Heart left ventricle (tissue), 16 donors: ENCODE measurements around the gene LPCAT1. TPM values are rescaled to one million over a fixed set of nuclear protein-coding genes. Genes with fewer than 3 reads are reported as not detected.

Experiments
- ATAC-seq, 4 donors: fragments of 200-7000 bp; cut with Tn5 transposase; one replicate each; pipeline ENCODE4 v1.9.1; 2020 to 2022; ENCODE audit warnings: moderate library complexity in 4 of 4, mild to moderate bottlenecking in 3 of 4, moderate number of reproducible peaks in 1 of 4
- DNase-seq, 5 donors: peaks; one replicate each; pipeline ENCODE4 v3.0.0-alpha.2; 2020
- H3K27ac ChIP-seq, 12 donors: fragments of 200-600 bp; sonication (generic) in 4 of 12; one replicate each; pipeline versions ENCODE4 v1.5.0 to v1.8.0; 2016 to 2022; ENCODE audit warnings: mild to moderate bottlenecking in 2 of 12
- H3K27me3 ChIP-seq, 9 donors: fragments of 200-600 bp; sonication (generic) in 2 of 9; one replicate each; pipeline versions ENCODE4 v1.5.1 to v1.8.0; 2016 to 2022; ENCODE audit warnings: mild to moderate bottlenecking in 3 of 9
- H3K36me3 ChIP-seq, 9 donors: fragments of 200-600 bp; sonication (generic) in 2 of 9; one replicate each; pipeline versions ENCODE4 v1.5.0 to v1.8.0; 2018 to 2022; ENCODE audit warnings: mild to moderate bottlenecking in 2 of 9
- H3K4me1 ChIP-seq, 12 donors: fragments of 200-600 bp; sonication (generic) in 4 of 12; one replicate each; pipeline versions ENCODE4 v1.5.0 to v1.8.0; 2016 to 2022; ENCODE audit warnings: mild to moderate bottlenecking in 3 of 12
- H3K4me3 ChIP-seq, 12 donors: fragments of 200-600 bp; sonication (generic) in 4 of 12; one replicate each; pipeline versions ENCODE4 v1.5.0 to v1.8.0; 2017 to 2022; ENCODE audit warnings: mild to moderate bottlenecking in 9 of 12, moderate library complexity in 4 of 12
- H3K9me3 ChIP-seq, 12 donors: fragments of 200-600 bp; sonication (generic) in 4 of 12; one replicate each; pipeline versions ENCODE4 v1.5.0 to v1.8.0; 2016 to 2022; ENCODE audit warnings: mild to moderate bottlenecking in 1 of 12
- POLR2A ChIP-seq, 2 donors: fragments of 450-650 bp; IDR thresholded peaks; one replicate each; pipeline ENCODE4 v1.6.1; 2017; ENCODE audit warnings: antibody characterized with exemption in 2 of 2, mild to moderate bottlenecking in 2 of 2, moderate library complexity in 2 of 2
- WGBS, 4 donors: extraction: QIAGEN DNeasy Blood & Tissue Kit in 2 of 4; methylation state at CpG; one replicate each; pipeline versions ENCODE4 v1.1.5 to v1.1.7; 2013 to 2018; 5-methylcytosine and 5-hydroxymethylcytosine counted together
- intact Hi-C, 10 donors: fragments of 100-400 bp; cut with DNase I; formaldehyde crosslinking; loops; one replicate each; pipeline versions ENCODE4 v1.11.1 to v1.14.2; 2022
- polyA plus RNA-seq, 2 donors: library from polyadenylated mRNA; stranded (reverse); fragments of 200-250 nt; gene quantifications; one replicate each; pipeline ENCODE4 v1.2.3, GENCODE V29; 2013
- total RNA-seq, 9 donors: library from RNA; depleted of rRNA in 2 of 9; stranded (reverse); fragments of >200 nt in 2 of 9; fragmentation: NEBNext Ultra II Directional in 3 of 9; extraction: Animal tissue kit (Norgen Biotek cat#: 25700) in 3 of 9; gene quantifications; one replicate each; pipeline versions ENCODE4 v1.1.0 to v1.2.4, GENCODE V29; 2016 to 2023
- TF ChIP-seq, protein P1 (sequence below), 12 donors: fragments of 200-600 bp; sonication (generic) in 4 of 12; IDR thresholded peaks; one replicate each; pipeline versions ENCODE4 v1.5.0 to v1.8.0; 2018 to 2022; ENCODE audit warnings: antibody characterized with exemption in 12 of 12, mild to moderate bottlenecking in 5 of 12
- donor health status: ischemic (EF 13 %, LVEDD 7.1; RV severe dilation, severe dysfunction).
- donor health status: healthy with polysubstance abuse.
- donor health status: DM: no; HTN: yes; CAD: no.
- donor health status: DM: no; HTN: no; CAD: no.
- donor health status: ischemic (EF 25% LVEDD 6.9; RV normal size, moderate dysfunction).
- donor health status: ischemic (EF 25% LVEDD 5.7; RV mildly dilated, moderate dysfunction).
- donor health status: healthy.
- donor health status: DM: yes; HTN: yes; CAD: no.
- donor health status: ischemic (EF 35%, LVEDD 5.7; RV mildly dilated, moderate dysfunction).
- donor health status: nonischemic (EF 11% LVEDD 7.7; RV severe dilation, severe dysfunction).
- donor health status: DM: yes; HTN: yes; CAD: no.
- donor health status: PGD.
- donor health status: ischemic (EF 29% LVEDD 5.4; RV normal size, mild dysfunction).
- donor health status: nonischemic (EF 23%, LVEDD 6.1; RV moderate dilation, normal function).

LPCAT1 gene
- total and polyA plus RNA-seq, 11 donors = 8.2 to 30.6 (median 9.9) TPM

DNA sequence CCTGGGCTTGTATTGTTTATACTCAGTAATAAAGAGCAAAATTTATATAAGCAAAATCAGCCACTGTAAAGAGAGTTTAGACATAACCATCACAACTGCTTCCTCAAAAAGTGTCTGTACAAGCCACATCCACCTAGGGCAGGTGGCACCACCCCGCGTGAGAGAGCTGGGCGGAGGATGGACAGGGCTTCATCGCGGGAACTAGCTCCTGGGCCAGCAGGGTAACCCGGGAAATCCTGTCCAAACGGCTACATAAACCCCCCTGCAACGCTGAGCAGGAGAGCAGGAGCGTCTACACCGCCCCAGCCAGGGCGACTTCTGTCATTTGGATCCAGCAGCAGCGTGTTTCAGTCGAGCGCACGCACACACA, 79.8 kb downstream of the LPCAT1 start:
- intact Hi-C loops = no loop called here
- no peak for ATAC-seq
- Histone ChIP-seq H3K4me1 (peaks cover 0 to 16% (median 5%) of the 10 kb centered on the region in 12 donors), H3K9me3 (peaks cover 0 to 8% (median 0%) of the 10 kb centered on the region in 12 donors), H3K36me3 (no peaks in the 10 kb centered on the region), H3K27me3 (peaks cover 24 to 87% (median 73%) of the 10 kb centered on the region in 9 donors), H3K4me3 (no peak overlapping the region), H3K27ac (no peak overlapping the region)
- no peak for TF ChIP-seq POLR2A (IDR thresholded peaks at IDR 0.05)
- TF ChIP-seq, protein P1, sequence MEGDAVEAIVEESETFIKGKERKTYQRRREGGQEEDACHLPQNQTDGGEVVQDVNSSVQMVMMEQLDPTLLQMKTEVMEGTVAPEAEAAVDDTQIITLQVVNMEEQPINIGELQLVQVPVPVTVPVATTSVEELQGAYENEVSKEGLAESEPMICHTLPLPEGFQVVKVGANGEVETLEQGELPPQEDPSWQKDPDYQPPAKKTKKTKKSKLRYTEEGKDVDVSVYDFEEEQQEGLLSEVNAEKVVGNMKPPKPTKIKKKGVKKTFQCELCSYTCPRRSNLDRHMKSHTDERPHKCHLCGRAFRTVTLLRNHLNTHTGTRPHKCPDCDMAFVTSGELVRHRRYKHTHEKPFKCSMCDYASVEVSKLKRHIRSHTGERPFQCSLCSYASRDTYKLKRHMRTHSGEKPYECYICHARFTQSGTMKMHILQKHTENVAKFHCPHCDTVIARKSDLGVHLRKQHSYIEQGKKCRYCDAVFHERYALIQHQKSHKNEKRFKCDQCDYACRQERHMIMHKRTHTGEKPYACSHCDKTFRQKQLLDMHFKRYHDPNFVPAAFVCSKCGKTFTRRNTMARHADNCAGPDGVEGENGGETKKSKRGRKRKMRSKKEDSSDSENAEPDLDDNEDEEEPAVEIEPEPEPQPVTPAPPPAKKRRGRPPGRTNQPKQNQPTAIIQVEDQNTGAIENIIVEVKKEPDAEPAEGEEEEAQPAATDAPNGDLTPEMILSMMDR (IDR thresholded peaks at IDR 0.05) = no peak
- WGBS, 4 donors = 46 to 61% (median 55%) methylated on average over 15 of the region's 15 CpGs
- no peak for DNase-seq

DNA sequence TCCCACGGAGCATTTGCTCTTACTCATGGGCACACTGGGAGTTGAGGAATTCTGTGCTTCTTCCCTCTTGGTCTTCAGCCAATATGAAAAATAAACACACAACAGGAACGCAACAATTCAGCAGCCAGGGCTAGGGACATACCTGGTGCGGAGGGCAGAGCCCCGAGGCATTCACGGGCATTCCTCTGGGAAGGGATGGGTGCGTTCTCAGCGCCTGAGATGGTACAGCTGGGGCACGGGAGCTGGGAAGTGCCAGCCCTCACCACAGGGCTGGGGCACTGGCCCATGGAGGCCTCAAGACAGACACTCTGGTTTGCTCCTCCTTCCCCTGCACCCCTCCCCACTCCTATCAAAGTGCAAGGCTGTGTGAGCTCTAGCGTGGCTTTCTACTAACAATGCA, 80.6 kb downstream of the LPCAT1 start:
- 69 to 78% (median 73%) methylated on average over 9 of the region's 9 CpGs for whole genome bisulfite sequencing, 4 donors
- no peak for ATAC-seq
- peaks cover 24 to 93% (median 71%) of the 10 kb centered on the region in 9 donors for H3K27me3 ChIP-seq

DNA sequence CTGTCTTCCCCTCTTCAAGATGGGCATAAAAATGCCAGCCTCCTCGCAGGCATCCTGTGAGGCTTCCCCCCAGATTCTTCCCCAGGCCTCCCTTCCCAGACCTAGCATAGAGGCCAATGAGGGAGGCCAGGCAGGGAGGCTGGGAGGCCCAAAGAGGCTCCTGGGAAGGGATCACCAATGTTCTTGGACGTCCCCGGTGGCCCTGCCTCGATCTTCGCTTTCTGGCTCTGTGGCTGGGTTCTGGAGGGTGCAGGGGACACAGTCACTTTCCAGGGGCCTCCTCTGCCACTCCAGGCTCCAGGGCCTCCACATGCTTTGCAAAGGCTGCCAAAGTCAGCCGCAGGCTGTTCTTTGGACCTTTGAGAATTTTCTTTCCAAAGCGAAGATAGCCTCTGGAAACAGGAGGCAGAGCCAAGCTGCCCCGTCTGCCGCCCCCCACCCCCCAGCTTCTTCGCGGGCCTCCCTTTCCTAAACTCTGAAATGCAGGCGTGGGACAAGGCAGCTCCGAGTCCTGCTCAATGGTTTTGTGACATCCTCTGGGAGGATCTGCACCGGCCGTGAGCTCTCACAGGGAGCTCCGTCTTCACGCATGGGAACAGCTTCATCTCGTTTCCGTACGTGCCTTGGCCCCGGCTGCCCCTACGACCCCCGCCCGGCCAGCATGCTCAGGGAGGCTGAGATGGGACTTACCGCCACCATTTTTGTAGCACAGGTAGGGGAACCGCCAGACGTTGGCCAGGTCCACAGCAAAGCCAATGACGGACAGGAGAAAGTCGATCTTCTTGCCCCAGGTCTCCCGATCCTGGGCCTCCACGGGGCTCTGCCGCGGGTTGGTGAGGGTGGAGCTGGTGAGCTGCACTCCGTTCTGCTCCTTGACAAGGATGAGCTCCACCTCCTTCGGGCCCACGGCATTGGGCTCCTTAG, 81.3 kb downstream of the LPCAT1 start:
- no peaks in the 10 kb centered on the region for H3K36me3 ChIP-seq
- no peak overlapping the region for H3K4me3 ChIP-seq
- intact Hi-C loops = no loop called here
- ATAC-seq (no peak), DNase-seq (no peak)
- H3K27ac ChIP-seq = no peak overlapping the region
- peaks cover 0 to 16% (median 5%) of the 10 kb centered on the region in 12 donors for H3K4me1 ChIP-seq
- no peak for TF ChIP-seq POLR2A (IDR thresholded peaks at IDR 0.05)
- TF ChIP-seq, protein P1 (IDR thresholded peaks at IDR 0.05) = no peak
- peaks cover 24 to 92% (median 65%) of the 10 kb centered on the region in 9 donors for H3K27me3 ChIP-seq
- peaks cover 0 to 8% (median 0%) of the 10 kb centered on the region in 12 donors for H3K9me3 ChIP-seq
- 65 to 72% (median 70%) methylated on average over 32 to 36 of the region's 36 CpGs for WGBS, 4 donors

More for the DNA sequence above, 80.6 kb downstream of the LPCAT1 start:
- intact Hi-C loops = no loop called here
- H3K9me3 ChIP-seq = peaks cover 0 to 8% (median 0%) of the 10 kb centered on the region in 12 donors
- no peak overlapping the region for H3K4me3 ChIP-seq
- peaks cover 0 to 16% (median 5%) of the 10 kb centered on the region in 12 donors for H3K4me1 ChIP-seq
- H3K27ac ChIP-seq = no peak overlapping the region
- H3K36me3 ChIP-seq = no peaks in the 10 kb centered on the region
- TF ChIP-seq, protein P1 (IDR thresholded peaks at IDR 0.05) = no peak
- TF ChIP-seq POLR2A (IDR thresholded peaks at IDR 0.05) = no peak
- DNase-seq = no peak

DNA sequence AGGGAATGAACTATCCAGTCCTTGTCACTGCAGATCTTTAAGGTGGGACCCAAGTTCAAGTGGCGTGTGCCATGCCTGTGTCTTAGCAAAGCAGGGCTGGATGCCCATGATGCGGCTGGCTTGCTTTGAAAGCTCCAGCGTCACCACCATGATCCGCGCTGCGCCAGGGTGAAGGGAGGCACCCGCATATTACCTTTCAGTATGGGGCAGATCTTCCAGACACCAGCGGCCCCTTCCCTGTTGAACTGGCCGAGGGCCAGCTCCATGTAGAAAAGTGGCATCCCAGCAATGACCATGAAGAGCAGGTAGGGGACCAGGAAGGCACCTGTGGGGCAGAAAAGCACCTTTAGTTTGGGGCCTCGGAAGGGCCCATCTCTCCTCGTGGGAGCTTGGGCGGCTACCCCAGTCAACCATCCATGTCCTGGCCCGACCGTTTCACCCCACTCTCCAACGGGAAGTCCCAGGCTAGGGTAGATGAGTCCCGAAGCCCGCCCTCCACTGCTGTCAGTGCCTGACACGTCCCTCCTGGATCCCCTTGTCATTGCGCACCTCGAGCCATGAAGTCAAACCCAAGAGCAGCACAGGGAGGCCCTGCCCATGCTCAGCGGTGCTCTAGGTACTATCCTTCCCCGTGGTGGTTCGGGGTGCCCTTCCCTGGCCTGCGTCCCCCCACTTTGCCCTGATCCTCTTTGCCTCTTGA, 82.4 kb downstream of the LPCAT1 start:
- H3K27me3 ChIP-seq = peaks cover 24 to 80% (median 54%) of the 10 kb centered on the region in 9 donors

More for the DNA sequence above, 82.4 kb downstream of the LPCAT1 start:
- Histone ChIP-seq H3K27ac (no peak overlapping the region), H3K36me3 (no peaks in the 10 kb centered on the region), H3K9me3 (peaks cover 0 to 8% (median 0%) of the 10 kb centered on the region in 12 donors), H3K4me3 (no peak overlapping the region), H3K4me1 (peaks cover 0 to 16% (median 5%) of the 10 kb centered on the region in 12 donors)
- intact Hi-C loops = no loop called here
- ATAC-seq (no peak), DNase-seq (no peak)
- TF ChIP-seq, protein P1 (IDR thresholded peaks at IDR 0.05) = no peak
- TF ChIP-seq POLR2A (IDR thresholded peaks at IDR 0.05) = no peak
- 88 to 90% (median 89%) methylated on average over 16 to 24 of the region's 24 CpGs for WGBS, 4 donors
